ENCODE results near the gene CNTNAP2. TPM values are rescaled to one million over a fixed set of nuclear protein-coding genes. Genes with fewer than 3 reads are reported as not detected.
A peak's percentile ranks its signal among the peaks of the same experiment; 100 is the strongest.

CNTNAP2 gene
- total RNA-seq, 1 experiment from 2014 or later = 0.03 TPM

- H3K27ac ChIP-seq (ENCODE audit: low read length) = no peak overlapping the region
- no TSS peak for BruUV-seq (replicated peaks)
- ATAC-seq (peak; percentile 88), DNase-seq (ENCODE audit: low read depth, low spot score) (peak; percentile 64)
- H3K27me3 ChIP-seq (ENCODE audit: control insufficient read depth, insufficient read depth, low read length) = peaks cover 7% of the 10 kb centered on the region; the same call in 1 of the 2 replicates
- H3K9me3 ChIP-seq (ENCODE audit: control insufficient read depth, insufficient read depth, low read depth, low read length) = no peaks in the 10 kb centered on the region
- H3K4me3 ChIP-seq (ENCODE audit: low read depth in 2 of 2, low read length in 2 of 2) = no peak overlapping the region
- TF ChIP-seq SIN3A (IDR thresholded peaks at IDR 0.05; ENCODE audit: borderline replicate concordance, insufficient read depth, low read depth, low read length) (no peak), CTCF (IDR thresholded peaks at IDR 0.05) (peak; percentile 88)
- no peaks in the 10 kb centered on the region for H3K36me3 ChIP-seq (ENCODE audit: control insufficient read depth, insufficient read depth, low read length)
- ChIA-PET POLR2A (no interaction called here), CTCF (interaction anchor here (1.2 kb wide), 1 partner anchor 23 kb away, joined by 5 read pairs; no protein-coding TSS in a partner anchor)
- H3K4me1 ChIP-seq (ENCODE audit: control insufficient read depth, insufficient read depth, low read length) = peaks cover 3% of the 10 kb centered on the region; the same call in 1 of the 2 replicates
- in situ Hi-C loops (cut with HindIII; ENCODE audit: low pct_unique_long_range_greater_than_20kb, low sequenced_read_pairs) (no loop called here), intact Hi-C loops (cut with micrococcal nuclease; ENCODE audit: unreplicated experiment) (no loop called here)
Observed at GRCh38 chr7:148242294-148242821, 2125.8 kb downstream of the CNTNAP2 start.

- no peak for TF ChIP-seq CTCF (IDR thresholded peaks at IDR 0.05)
- no peak for TF ChIP-seq SIN3A (IDR thresholded peaks at IDR 0.05; ENCODE audit: borderline replicate concordance, insufficient read depth, low read depth, low read length)
- TF ChIP-seq TCF7L2 (IDR thresholded peaks at IDR 0.05; ENCODE audit: low read depth, low read length) = no peak
- no peak for TF ChIP-seq POLR2AphosphoS5 (IDR thresholded peaks at IDR 0.05; ENCODE audit: low read depth, low read length)
- no peak for TF ChIP-seq REST (IDR thresholded peaks at IDR 0.05; ENCODE audit: insufficient read depth in 1 of 2, low read depth in 2 of 2, low read length in 1 of 2)
- DNase-seq (ENCODE audit: low read depth, low spot score) (no peak), ATAC-seq (no peak)
- no peak overlapping the region for H3K4me3 ChIP-seq (ENCODE audit: low read depth in 2 of 2, low read length in 2 of 2)
- ChIA-PET CTCF (no interaction called here), POLR2A (no interaction called here)
- H3K36me3 ChIP-seq (ENCODE audit: control insufficient read depth, insufficient read depth, low read length) = no peaks in the 10 kb centered on the region
- no peaks in the 10 kb centered on the region for H3K9me3 ChIP-seq (ENCODE audit: control insufficient read depth, insufficient read depth, low read depth, low read length)
- in situ Hi-C loops (cut with HindIII; ENCODE audit: low pct_unique_long_range_greater_than_20kb, low sequenced_read_pairs) = no loop called here
- intact Hi-C loops (cut with micrococcal nuclease; ENCODE audit: unreplicated experiment) = no loop called here
- no peak overlapping the region for H3K27ac ChIP-seq (ENCODE audit: low read length)
- peaks cover 3% of the 10 kb centered on the region; the same call in 1 of the 2 replicates for H3K4me1 ChIP-seq (ENCODE audit: control insufficient read depth, insufficient read depth, low read length)
- BruUV-seq (replicated peaks) = no TSS peak
- H3K27me3 ChIP-seq (ENCODE audit: control insufficient read depth, insufficient read depth, low read length) = peaks cover 7% of the 10 kb centered on the region; the same call in 1 of the 2 replicates
Observed at GRCh38 chr7:148245381-148245780, 2128.8 kb downstream of the CNTNAP2 start.
